GM23338 (cell line): ENCODE results near the gene AGAP2. TPM values are rescaled to one million over a fixed set of nuclear protein-coding genes. Genes with fewer than 3 reads are reported as not detected.

Experiments
- ATAC-seq: fragments of 200-7000 bp; cut with Tn5 transposase; 3 replicates; pipeline ENCODE4 v1.9.1; 2020
- DNase-seq: peaks from one replicate; pipeline ENCODE4 v3.0.0-alpha.2; 2015; ENCODE audit warnings: low spot score
- H2AFZ ChIP-seq: fragments of 200-600 bp; sonication (generic); 2 replicates; pipeline ENCODE4 v1.8.0; 2016; ENCODE audit warnings: antibody characterized with exemption, mild to moderate bottlenecking, moderate library complexity
- H3F3A ChIP-seq: fragments of 200-600 bp; sonication (generic); replicated peaks from 2 replicates; pipeline ENCODE4 v1.8.0; 2017; ENCODE audit warnings: antibody characterized with exemption, mixed run types, low read depth
- H3K27ac ChIP-seq: fragments of 200-600 bp; sonication (generic); 2 replicates; pipeline ENCODE4 v1.6.1; 2016; ENCODE audit warnings: low read depth
- H3K27me3 ChIP-seq: fragments of 200-600 bp; sonication (generic); 2 replicates; pipeline ENCODE4 v1.8.0; 2016; ENCODE audit warnings: mild to moderate bottlenecking, mixed run types, moderate library complexity; ENCODE audit not compliant: insufficient read depth
- H3K36me3 ChIP-seq: fragments of 200-600 bp; sonication (generic); 2 replicates; pipeline ENCODE4 v1.8.0; 2016; ENCODE audit warnings: mild to moderate bottlenecking; ENCODE audit not compliant: insufficient read depth
- H3K4me1 ChIP-seq: fragments of 200-600 bp; sonication (generic); 2 replicates; pipeline ENCODE4 v1.8.0; 2016; ENCODE audit warnings: mild to moderate bottlenecking, moderate library complexity; ENCODE audit not compliant: insufficient read depth
- H3K4me2 ChIP-seq: fragments of 200-600 bp; sonication (generic); 2 replicates; pipeline ENCODE4 v1.7.1; 2017; ENCODE audit warnings: mixed run types
- H3K4me3 ChIP-seq: fragments of 200-600 bp; sonication (generic); 2 replicates; pipeline ENCODE4 v1.6.1; 2016; ENCODE audit warnings: mixed run types
- H3K79me2 ChIP-seq: fragments of 200-600 bp; sonication (generic); replicated peaks from 2 replicates; pipeline ENCODE4 v1.8.0; 2017; ENCODE audit warnings: mild to moderate bottlenecking; ENCODE audit not compliant: insufficient read depth
- H3K9me2 ChIP-seq: fragments of 200-600 bp; sonication (generic); 2 replicates; pipeline ENCODE4 v1.8.0; 2017; ENCODE audit not compliant: insufficient read depth
- H4K20me1 ChIP-seq: fragments of 200-600 bp; sonication (generic); replicated peaks from 2 replicates; pipeline ENCODE4 v1.8.0; 2017; ENCODE audit warnings: mild to moderate bottlenecking; ENCODE audit not compliant: insufficient read depth
- H3K27ac Mint-ChIP-seq: 2 replicates; pipeline ENCODE4 v1.8.0; 2020; ENCODE audit warnings: inconsistent platforms, mild to moderate bottlenecking, moderate library complexity, mixed read lengths
- H3K27me3 Mint-ChIP-seq: 3 replicates; pipeline ENCODE4 v1.8.0; 2022; ENCODE audit warnings: low read depth, mild to moderate bottlenecking, moderate library complexity, mixed read lengths, inconsistent platforms; ENCODE audit not compliant: insufficient read depth, poor library complexity
- H3K36me3 Mint-ChIP-seq: 3 replicates; pipeline ENCODE4 v1.8.0; 2021; ENCODE audit warnings: low read depth, mild to moderate bottlenecking, inconsistent platforms, moderate library complexity, mixed read lengths
- H3K4me1 Mint-ChIP-seq: 3 replicates; pipeline ENCODE4 v1.8.0; 2020; ENCODE audit warnings: mild to moderate bottlenecking, inconsistent platforms, mixed read lengths
- H3K4me3 Mint-ChIP-seq: 3 replicates; pipeline ENCODE4 v1.8.0; 2021; ENCODE audit warnings: moderate library complexity, mild to moderate bottlenecking, inconsistent platforms, mixed read lengths
- H3K9me3 Mint-ChIP-seq: 3 replicates; pipeline ENCODE4 v1.8.0; 2020; ENCODE audit warnings: moderate library complexity, mild to moderate bottlenecking, inconsistent platforms, mixed read lengths
- CREB1 ChIP-seq: fragments of 250-450 bp; sonication (Bioruptor Pico); IDR thresholded peaks from 2 replicates; pipeline ENCODE4 v1.5.0; 2020; ENCODE audit warnings: low read depth, mild to moderate bottlenecking, moderate library complexity
- NANOG ChIP-seq: IDR thresholded peaks from 2 replicates; pipeline ENCODE4 v1.6.1; 2016; ENCODE audit warnings: antibody characterized with exemption, borderline replicate concordance
- POLR2AphosphoS5 ChIP-seq: IDR thresholded peaks from 2 replicates; pipeline ENCODE4 v1.6.1; 2016; ENCODE audit warnings: antibody characterized with exemption, low read depth
- STAT1 ChIP-seq: IDR thresholded peaks from one replicate; pipeline ENCODE4 v1.6.1; 2016; ENCODE audit warnings: antibody characterized with exemption; ENCODE audit not compliant: unreplicated experiment
- ZNF114 ChIP-seq: fragments of 250-450 bp; sonication (Bioruptor Pico); IDR thresholded peaks from 2 replicates; pipeline ENCODE4 v1.5.0; 2020; ENCODE audit warnings: mild to moderate bottlenecking, moderate library complexity
- polyA plus RNA-seq: library from polyadenylated mRNA; unstranded; fragments of >200 nt; fragmentation: Nextera tagmentation; extraction: Ambion mirVana; gene quantifications from 2 replicates; pipeline ENCODE4 v1.2.1, GENCODE V29; 2016
- total RNA-seq: library from RNA; depleted of rRNA; stranded (reverse); fragments of >200 nt; shearing (Covaris generic); gene quantifications from 2 replicates; pipeline ENCODE4 v1.2.3, GENCODE V29; 2014
- TF ChIP-seq, protein P1 (sequence below), 2 experiments: fragments of 200-600 bp in 1 of 2; sonication (generic) in 1 of 2; conservative IDR thresholded peaks; 2 replicates each; pipeline versions ENCODE4 v1.5.1 to v1.6.1; 2016 to 2017; ENCODE audit warnings: antibody characterized with exemption in 2 of 2, low read depth in 2 of 2, mild to moderate bottlenecking in 2 of 2, moderate library complexity in 1 of 2
- TF ChIP-seq, protein P2 (sequence below): IDR thresholded peaks from 2 replicates; pipeline ENCODE4 v1.6.1; 2016; ENCODE audit warnings: antibody characterized with exemption
- TF ChIP-seq, protein P3 (sequence below): fragments of 250-450 bp; sonication (Bioruptor Pico); IDR thresholded peaks from 2 replicates; pipeline ENCODE4 v1.5.0; 2020; ENCODE audit warnings: mild to moderate bottlenecking, moderate library complexity
- TF ChIP-seq, protein P4 (sequence below): IDR thresholded peaks from one replicate; pipeline ENCODE4 v1.6.1; 2018; ENCODE audit warnings: antibody characterized with exemption; ENCODE audit not compliant: unreplicated experiment

Gene AGAP2
- total and polyA plus RNA-seq, 2 experiments from 2014 or later: 0.36 to 1.3 TPM

DNA sequence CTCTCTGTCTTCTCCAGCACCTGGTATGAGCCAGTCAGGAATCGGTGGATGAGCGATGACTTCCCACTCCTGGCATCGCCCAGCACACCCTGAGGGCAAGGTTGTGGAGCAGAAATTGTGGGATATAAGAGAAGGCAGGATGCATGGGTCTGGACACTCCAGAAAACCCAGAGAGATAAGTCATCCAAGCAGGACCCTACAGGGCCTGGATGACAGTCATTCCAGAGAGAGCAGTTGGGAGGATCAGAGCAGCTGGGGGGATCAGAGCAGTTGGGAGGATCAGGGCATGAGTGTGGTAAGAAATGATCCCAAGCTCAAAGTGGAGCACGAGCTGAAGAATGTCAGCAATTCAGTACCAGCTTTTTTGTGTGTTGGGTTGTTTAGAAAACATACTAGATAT lies 4.0 kb downstream of the AGAP2 start (continued):
- TF ChIP-seq, protein P1, sequence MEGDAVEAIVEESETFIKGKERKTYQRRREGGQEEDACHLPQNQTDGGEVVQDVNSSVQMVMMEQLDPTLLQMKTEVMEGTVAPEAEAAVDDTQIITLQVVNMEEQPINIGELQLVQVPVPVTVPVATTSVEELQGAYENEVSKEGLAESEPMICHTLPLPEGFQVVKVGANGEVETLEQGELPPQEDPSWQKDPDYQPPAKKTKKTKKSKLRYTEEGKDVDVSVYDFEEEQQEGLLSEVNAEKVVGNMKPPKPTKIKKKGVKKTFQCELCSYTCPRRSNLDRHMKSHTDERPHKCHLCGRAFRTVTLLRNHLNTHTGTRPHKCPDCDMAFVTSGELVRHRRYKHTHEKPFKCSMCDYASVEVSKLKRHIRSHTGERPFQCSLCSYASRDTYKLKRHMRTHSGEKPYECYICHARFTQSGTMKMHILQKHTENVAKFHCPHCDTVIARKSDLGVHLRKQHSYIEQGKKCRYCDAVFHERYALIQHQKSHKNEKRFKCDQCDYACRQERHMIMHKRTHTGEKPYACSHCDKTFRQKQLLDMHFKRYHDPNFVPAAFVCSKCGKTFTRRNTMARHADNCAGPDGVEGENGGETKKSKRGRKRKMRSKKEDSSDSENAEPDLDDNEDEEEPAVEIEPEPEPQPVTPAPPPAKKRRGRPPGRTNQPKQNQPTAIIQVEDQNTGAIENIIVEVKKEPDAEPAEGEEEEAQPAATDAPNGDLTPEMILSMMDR (conservative IDR thresholded peaks at IDR 0.05; ENCODE audit: low read depth in 2 of 2): no peak
- no peak for TF ChIP-seq STAT1
- TF ChIP-seq, protein P2, sequence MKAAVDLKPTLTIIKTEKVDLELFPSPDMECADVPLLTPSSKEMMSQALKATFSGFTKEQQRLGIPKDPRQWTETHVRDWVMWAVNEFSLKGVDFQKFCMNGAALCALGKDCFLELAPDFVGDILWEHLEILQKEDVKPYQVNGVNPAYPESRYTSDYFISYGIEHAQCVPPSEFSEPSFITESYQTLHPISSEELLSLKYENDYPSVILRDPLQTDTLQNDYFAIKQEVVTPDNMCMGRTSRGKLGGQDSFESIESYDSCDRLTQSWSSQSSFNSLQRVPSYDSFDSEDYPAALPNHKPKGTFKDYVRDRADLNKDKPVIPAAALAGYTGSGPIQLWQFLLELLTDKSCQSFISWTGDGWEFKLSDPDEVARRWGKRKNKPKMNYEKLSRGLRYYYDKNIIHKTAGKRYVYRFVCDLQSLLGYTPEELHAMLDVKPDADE: no peak

DNA sequence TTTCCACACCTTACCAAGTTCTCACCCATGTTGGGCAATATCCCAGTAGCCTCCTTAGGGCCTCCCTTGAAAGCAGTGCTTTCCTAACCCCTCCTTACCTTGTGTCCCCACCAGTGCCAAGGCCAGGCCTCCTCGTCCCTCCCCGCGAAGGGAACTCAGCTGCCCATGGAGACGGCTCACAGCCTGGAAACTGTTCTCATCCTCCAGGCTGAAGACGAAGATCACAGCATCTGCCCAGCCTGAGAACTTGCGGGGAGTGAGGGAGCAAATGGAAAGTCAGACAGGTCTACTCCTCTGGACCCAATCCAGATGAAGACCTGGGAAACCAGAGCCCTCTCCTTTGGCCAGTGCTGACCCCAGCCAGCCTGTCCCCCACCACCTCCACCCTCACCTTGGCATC lies 4.6 kb downstream of the AGAP2 start:
- Mint-ChIP-seq H3K9me3 (peaks cover 2% of the 10 kb centered on the region), H3K27ac (no peak overlapping the region), H3K4me1 (peaks cover 25% of the 10 kb centered on the region), H3K36me3 (no peaks in the 10 kb centered on the region), H3K27me3 (peaks cover 91% of the 10 kb centered on the region), H3K4me3 (no peak overlapping the region)
- Histone ChIP-seq H3K79me2 (no peaks in the 10 kb centered on the region), H3K9me2 (no peaks in the 10 kb centered on the region), H3K4me2 (no peak overlapping the region), H2AFZ (no peak overlapping the region), H3F3A (peaks cover 10% of the 10 kb centered on the region), H3K27ac (no peak overlapping the region), H3K27me3 (peaks cover 100% of the 10 kb centered on the region), H3K4me3 (no peak overlapping the region), H3K36me3 (no peaks in the 10 kb centered on the region), H4K20me1 (no peaks in the 10 kb centered on the region; the same call in 1 of the 2 replicates), H3K4me1 (peaks cover 15% of the 10 kb centered on the region)
- no peak for DNase-seq
- ATAC-seq: no peak
- no peak for TF ChIP-seq POLR2AphosphoS5
- TF ChIP-seq, protein P3, sequence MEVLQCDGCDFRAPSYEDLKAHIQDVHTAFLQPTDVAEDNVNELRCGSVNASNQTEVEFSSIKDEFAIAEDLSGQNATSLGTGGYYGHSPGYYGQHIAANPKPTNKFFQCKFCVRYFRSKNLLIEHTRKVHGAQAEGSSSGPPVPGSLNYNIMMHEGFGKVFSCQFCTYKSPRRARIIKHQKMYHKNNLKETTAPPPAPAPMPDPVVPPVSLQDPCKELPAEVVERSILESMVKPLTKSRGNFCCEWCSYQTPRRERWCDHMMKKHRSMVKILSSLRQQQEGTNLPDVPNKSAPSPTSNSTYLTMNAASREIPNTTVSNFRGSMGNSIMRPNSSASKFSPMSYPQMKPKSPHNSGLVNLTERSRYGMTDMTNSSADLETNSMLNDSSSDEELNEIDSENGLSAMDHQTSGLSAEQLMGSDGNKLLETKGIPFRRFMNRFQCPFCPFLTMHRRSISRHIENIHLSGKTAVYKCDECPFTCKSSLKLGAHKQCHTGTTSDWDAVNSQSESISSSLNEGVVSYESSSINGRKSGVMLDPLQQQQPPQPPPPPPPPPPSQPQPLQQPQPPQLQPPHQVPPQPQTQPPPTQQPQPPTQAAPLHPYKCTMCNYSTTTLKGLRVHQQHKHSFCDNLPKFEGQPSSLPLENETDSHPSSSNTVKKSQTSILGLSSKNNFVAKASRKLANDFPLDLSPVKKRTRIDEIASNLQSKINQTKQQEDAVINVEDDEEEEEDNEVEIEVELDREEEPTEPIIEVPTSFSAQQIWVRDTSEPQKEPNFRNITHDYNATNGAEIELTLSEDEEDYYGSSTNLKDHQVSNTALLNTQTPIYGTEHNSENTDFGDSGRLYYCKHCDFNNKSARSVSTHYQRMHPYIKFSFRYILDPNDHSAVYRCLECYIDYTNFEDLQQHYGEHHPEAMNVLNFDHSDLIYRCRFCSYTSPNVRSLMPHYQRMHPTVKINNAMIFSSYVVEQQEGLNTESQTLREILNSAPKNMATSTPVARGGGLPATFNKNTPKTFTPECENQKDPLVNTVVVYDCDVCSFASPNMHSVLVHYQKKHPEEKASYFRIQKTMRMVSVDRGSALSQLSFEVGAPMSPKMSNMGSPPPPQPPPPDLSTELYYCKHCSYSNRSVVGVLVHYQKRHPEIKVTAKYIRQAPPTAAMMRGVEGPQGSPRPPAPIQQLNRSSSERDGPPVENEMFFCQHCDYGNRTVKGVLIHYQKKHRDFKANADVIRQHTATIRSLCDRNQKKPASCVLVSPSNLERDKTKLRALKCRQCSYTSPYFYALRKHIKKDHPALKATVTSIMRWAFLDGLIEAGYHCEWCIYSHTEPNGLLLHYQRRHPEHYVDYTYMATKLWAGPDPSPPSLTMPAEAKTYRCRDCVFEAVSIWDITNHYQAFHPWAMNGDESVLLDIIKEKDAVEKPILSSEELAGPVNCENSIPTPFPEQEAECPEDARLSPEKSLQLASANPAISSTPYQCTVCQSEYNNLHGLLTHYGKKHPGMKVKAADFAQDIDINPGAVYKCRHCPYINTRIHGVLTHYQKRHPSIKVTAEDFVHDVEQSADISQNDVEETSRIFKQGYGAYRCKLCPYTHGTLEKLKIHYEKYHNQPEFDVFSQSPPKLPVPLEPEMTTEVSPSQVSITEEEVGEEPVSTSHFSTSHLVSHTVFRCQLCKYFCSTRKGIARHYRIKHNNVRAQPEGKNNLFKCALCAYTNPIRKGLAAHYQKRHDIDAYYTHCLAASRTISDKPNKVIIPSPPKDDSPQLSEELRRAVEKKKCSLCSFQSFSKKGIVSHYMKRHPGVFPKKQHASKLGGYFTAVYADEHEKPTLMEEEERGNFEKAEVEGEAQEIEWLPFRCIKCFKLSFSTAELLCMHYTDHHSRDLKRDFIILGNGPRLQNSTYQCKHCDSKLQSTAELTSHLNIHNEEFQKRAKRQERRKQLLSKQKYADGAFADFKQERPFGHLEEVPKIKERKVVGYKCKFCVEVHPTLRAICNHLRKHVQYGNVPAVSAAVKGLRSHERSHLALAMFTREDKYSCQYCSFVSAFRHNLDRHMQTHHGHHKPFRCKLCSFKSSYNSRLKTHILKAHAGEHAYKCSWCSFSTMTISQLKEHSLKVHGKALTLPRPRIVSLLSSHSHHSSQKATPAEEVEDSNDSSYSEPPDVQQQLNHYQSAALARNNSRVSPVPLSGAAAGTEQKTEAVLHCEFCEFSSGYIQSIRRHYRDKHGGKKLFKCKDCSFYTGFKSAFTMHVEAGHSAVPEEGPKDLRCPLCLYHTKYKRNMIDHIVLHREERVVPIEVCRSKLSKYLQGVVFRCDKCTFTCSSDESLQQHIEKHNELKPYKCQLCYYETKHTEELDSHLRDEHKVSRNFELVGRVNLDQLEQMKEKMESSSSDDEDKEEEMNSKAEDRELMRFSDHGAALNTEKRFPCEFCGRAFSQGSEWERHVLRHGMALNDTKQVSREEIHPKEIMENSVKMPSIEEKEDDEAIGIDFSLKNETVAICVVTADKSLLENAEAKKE: no peak
- TF ChIP-seq NANOG: no peak
- TF ChIP-seq CREB1 (CRISPR knock-in tag): no peak
- TF ChIP-seq, protein P1 (conservative IDR thresholded peaks at IDR 0.05; ENCODE audit: low read depth in 2 of 2): no peak
- TF ChIP-seq, protein P4, sequence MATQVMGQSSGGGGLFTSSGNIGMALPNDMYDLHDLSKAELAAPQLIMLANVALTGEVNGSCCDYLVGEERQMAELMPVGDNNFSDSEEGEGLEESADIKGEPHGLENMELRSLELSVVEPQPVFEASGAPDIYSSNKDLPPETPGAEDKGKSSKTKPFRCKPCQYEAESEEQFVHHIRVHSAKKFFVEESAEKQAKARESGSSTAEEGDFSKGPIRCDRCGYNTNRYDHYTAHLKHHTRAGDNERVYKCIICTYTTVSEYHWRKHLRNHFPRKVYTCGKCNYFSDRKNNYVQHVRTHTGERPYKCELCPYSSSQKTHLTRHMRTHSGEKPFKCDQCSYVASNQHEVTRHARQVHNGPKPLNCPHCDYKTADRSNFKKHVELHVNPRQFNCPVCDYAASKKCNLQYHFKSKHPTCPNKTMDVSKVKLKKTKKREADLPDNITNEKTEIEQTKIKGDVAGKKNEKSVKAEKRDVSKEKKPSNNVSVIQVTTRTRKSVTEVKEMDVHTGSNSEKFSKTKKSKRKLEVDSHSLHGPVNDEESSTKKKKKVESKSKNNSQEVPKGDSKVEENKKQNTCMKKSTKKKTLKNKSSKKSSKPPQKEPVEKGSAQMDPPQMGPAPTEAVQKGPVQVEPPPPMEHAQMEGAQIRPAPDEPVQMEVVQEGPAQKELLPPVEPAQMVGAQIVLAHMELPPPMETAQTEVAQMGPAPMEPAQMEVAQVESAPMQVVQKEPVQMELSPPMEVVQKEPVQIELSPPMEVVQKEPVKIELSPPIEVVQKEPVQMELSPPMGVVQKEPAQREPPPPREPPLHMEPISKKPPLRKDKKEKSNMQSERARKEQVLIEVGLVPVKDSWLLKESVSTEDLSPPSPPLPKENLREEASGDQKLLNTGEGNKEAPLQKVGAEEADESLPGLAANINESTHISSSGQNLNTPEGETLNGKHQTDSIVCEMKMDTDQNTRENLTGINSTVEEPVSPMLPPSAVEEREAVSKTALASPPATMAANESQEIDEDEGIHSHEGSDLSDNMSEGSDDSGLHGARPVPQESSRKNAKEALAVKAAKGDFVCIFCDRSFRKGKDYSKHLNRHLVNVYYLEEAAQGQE: no peak
- TF ChIP-seq ZNF114 (CRISPR knock-in tag): no peak
